Hepatocyte (in vitro differentiated cells): ENCODE measurements around the gene LRAT. TPM values are rescaled to one million over a fixed set of nuclear protein-coding genes. Genes with fewer than 3 reads are reported as not detected.
A peak's percentile ranks its signal among the peaks of the same experiment; 100 is the strongest.

Source experiments
- DNase-seq: peaks from one replicate; pipeline ENCODE4 v3.0.0-alpha.2; 2016; ENCODE audit warnings: low spot score
- H2AFZ ChIP-seq: fragments of 200-600 bp; sonication (generic); 2 replicates; pipeline ENCODE4 v1.6.0; 2016; ENCODE audit warnings: antibody characterized with exemption, mild to moderate bottlenecking
- H3K27ac ChIP-seq: fragments of 200-600 bp; sonication (generic); 2 replicates; pipeline ENCODE4 v1.5.1; 2016; ENCODE audit warnings: mild to moderate bottlenecking
- H3K27me3 ChIP-seq: fragments of 200-600 bp; sonication (generic); 2 replicates; pipeline ENCODE4 v1.6.1; 2016
- H3K36me3 ChIP-seq: fragments of 200-600 bp; sonication (generic); replicated peaks from 2 replicates; pipeline ENCODE4 v1.5.1; 2016; ENCODE audit warnings: low read depth; ENCODE audit not compliant: insufficient read depth
- H3K4me1 ChIP-seq: fragments of 200-600 bp; sonication (generic); 2 replicates; pipeline ENCODE4 v1.5.1; 2016; ENCODE audit warnings: mild to moderate bottlenecking, moderate library complexity; ENCODE audit not compliant: insufficient read depth
- H3K4me2 ChIP-seq: fragments of 200-600 bp; sonication (generic); 2 replicates; pipeline ENCODE4 v1.6.0; 2016
- H3K4me3 ChIP-seq: fragments of 200-600 bp; sonication (generic); 2 replicates; pipeline ENCODE4 v1.5.1; 2016; ENCODE audit warnings: mild to moderate bottlenecking
- H3K79me2 ChIP-seq: fragments of 200-600 bp; sonication (generic); 2 replicates; pipeline ENCODE4 v1.6.0; 2017; ENCODE audit warnings: mild to moderate bottlenecking
- H3K9me2 ChIP-seq: fragments of 200-600 bp; sonication (generic); replicated peaks from 2 replicates; pipeline ENCODE4 v1.6.0; 2017; ENCODE audit warnings: mild to moderate bottlenecking; ENCODE audit not compliant: insufficient read depth
- H3K9me3 ChIP-seq: fragments of 200-600 bp; sonication (generic); 2 replicates; pipeline ENCODE4 v1.5.1; 2016; ENCODE audit warnings: low read depth, mild to moderate bottlenecking
- H4K20me1 ChIP-seq: fragments of 200-600 bp; sonication (generic); 2 replicates; pipeline ENCODE4 v1.6.0; 2016; ENCODE audit warnings: mild to moderate bottlenecking; ENCODE audit not compliant: insufficient read depth, poor library complexity, severe bottlenecking
- CTCF ChIP-seq: fragments of 200-600 bp; sonication (generic); IDR thresholded peaks from 2 replicates; pipeline ENCODE4 v1.5.1; 2016; ENCODE audit warnings: antibody characterized with exemption, mild to moderate bottlenecking; ENCODE audit not compliant: poor library complexity
- EZH2 ChIP-seq: fragments of 200-600 bp; sonication (generic); IDR thresholded peaks from 2 replicates; pipeline ENCODE4 v1.6.1; 2016; ENCODE audit warnings: antibody characterized with exemption, mild to moderate bottlenecking, borderline replicate concordance
- EZH2phosphoT487 ChIP-seq: fragments of 200-600 bp; sonication (generic); IDR thresholded peaks from one replicate; pipeline ENCODE4 v1.6.1; 2018; ENCODE audit warnings: antibody characterized with exemption, mild to moderate bottlenecking, low read depth, moderate library complexity; ENCODE audit not compliant: unreplicated experiment, severe bottlenecking
- WGBS: methylation state at CpG from one replicate; pipeline ENCODE4 v1.1.6; 2016; ENCODE audit warnings: low lambda C conversion rate; ENCODE audit errors: missing lambda C conversion rate; 5-methylcytosine and 5-hydroxymethylcytosine counted together
- polyA plus RNA-seq: library from polyadenylated mRNA; unstranded; fragments of >200 nt; fragmentation: Nextera tagmentation; extraction: Ambion mirVana; gene quantifications from 2 replicates; pipeline ENCODE4 v1.2.1, GENCODE V29; 2016
- total RNA-seq: library from RNA; depleted of rRNA; stranded (reverse); fragments of >200 nt; gene quantifications from 2 replicates; pipeline ENCODE4 v1.2.3, GENCODE V29; 2014

LRAT gene
- total and polyA plus RNA-seq, 2 experiments from 2014 or later, result 2.6 to 3.5 TPM

GRCh38 chr4:154738426-154738825 is 5.4 kb upstream of the LRAT start:
- 35% methylated on average over 2 of the region's 2 CpGs for WGBS
- no peak overlapping the region for H3K4me2 ChIP-seq
- H4K20me1 ChIP-seq, result no peaks in the 10 kb centered on the region

GRCh38 chr4:154739111-154739510 is 4.7 kb upstream of the LRAT start:
- Histone ChIP-seq H3K9me3 (no peaks in the 10 kb centered on the region), H3K4me3 (no peak overlapping the region), H2AFZ (no peak overlapping the region), H3K9me2 (no peaks in the 10 kb centered on the region), H3K79me2 (no peaks in the 10 kb centered on the region), H3K27ac (no peak overlapping the region), H3K4me2 (no peak overlapping the region), H3K4me1 (peaks cover 25% of the 10 kb centered on the region), H3K36me3 (no peaks in the 10 kb centered on the region), H4K20me1 (no peaks in the 10 kb centered on the region), H3K27me3 (peaks cover 59% of the 10 kb centered on the region)
- TF ChIP-seq CTCF (no peak), EZH2 (no peak), EZH2phosphoT487 (no peak)
- DNase-seq, result no peak

More at GRCh38 chr4:154738426-154738825, 5.4 kb upstream of the LRAT start:
- Histone ChIP-seq H3K27ac (no peak overlapping the region), H3K4me1 (peaks cover 23% of the 10 kb centered on the region), H3K9me3 (no peaks in the 10 kb centered on the region), H3K27me3 (peaks cover 52% of the 10 kb centered on the region), H2AFZ (no peak overlapping the region), H3K4me3 (no peak overlapping the region), H3K9me2 (no peaks in the 10 kb centered on the region), H3K79me2 (no peaks in the 10 kb centered on the region), H3K36me3 (no peaks in the 10 kb centered on the region)
- TF ChIP-seq EZH2 (no peak), EZH2phosphoT487 (no peak), CTCF (no peak)
- no peak for DNase-seq

GRCh38 chr4:154740462-154740861 is 3.3 kb upstream of the LRAT start:
- Histone ChIP-seq H3K4me2 (no peak overlapping the region), H2AFZ (no peak overlapping the region), H3K36me3 (no peaks in the 10 kb centered on the region), H3K27me3 (peaks cover 71% of the 10 kb centered on the region), H3K4me1 (peaks cover 25% of the 10 kb centered on the region), H3K9me3 (no peaks in the 10 kb centered on the region), H3K27ac (no peak overlapping the region), H3K79me2 (no peaks in the 10 kb centered on the region), H3K9me2 (no peaks in the 10 kb centered on the region), H3K4me3 (no peak overlapping the region), H4K20me1 (no peaks in the 10 kb centered on the region)
- WGBS, result 42% methylated on average over 24 of the region's 24 CpGs
- DNase-seq, result peak; percentile 16
- no peak for TF ChIP-seq EZH2
- TF ChIP-seq EZH2phosphoT487, result no peak
- TF ChIP-seq CTCF, result no peak
